ENCODE data around the gene DGUOK. TPM values are rescaled to one million over a fixed set of nuclear protein-coding genes. Genes with fewer than 3 reads are reported as not detected.

Gene DGUOK
- total RNA-seq, 1 donor = 57.7 TPM

- TF ChIP-seq, protein P1, sequence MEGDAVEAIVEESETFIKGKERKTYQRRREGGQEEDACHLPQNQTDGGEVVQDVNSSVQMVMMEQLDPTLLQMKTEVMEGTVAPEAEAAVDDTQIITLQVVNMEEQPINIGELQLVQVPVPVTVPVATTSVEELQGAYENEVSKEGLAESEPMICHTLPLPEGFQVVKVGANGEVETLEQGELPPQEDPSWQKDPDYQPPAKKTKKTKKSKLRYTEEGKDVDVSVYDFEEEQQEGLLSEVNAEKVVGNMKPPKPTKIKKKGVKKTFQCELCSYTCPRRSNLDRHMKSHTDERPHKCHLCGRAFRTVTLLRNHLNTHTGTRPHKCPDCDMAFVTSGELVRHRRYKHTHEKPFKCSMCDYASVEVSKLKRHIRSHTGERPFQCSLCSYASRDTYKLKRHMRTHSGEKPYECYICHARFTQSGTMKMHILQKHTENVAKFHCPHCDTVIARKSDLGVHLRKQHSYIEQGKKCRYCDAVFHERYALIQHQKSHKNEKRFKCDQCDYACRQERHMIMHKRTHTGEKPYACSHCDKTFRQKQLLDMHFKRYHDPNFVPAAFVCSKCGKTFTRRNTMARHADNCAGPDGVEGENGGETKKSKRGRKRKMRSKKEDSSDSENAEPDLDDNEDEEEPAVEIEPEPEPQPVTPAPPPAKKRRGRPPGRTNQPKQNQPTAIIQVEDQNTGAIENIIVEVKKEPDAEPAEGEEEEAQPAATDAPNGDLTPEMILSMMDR (IDR thresholded peaks at IDR 0.05; ENCODE audit: insufficient read depth, low read length) = no peak
- no peak overlapping the region for H3K4me3 ChIP-seq (ENCODE audit: low read depth, low read length)
- peak; percentile 43 for DNase-seq (ENCODE audit: low read depth)
Observed at GRCh38 chr2:73999881-74000597, 73.4 kb downstream of the DGUOK start.

- TF ChIP-seq, protein P1 (IDR thresholded peaks at IDR 0.05; ENCODE audit: insufficient read depth, low read length) = no peak
- H3K4me3 ChIP-seq (ENCODE audit: low read depth, low read length) = no peak overlapping the region
- DNase-seq (ENCODE audit: low read depth) = no peak
Observed at GRCh38 chr2:74000666-74001065, 74.0 kb downstream of the DGUOK start.

DNA sequence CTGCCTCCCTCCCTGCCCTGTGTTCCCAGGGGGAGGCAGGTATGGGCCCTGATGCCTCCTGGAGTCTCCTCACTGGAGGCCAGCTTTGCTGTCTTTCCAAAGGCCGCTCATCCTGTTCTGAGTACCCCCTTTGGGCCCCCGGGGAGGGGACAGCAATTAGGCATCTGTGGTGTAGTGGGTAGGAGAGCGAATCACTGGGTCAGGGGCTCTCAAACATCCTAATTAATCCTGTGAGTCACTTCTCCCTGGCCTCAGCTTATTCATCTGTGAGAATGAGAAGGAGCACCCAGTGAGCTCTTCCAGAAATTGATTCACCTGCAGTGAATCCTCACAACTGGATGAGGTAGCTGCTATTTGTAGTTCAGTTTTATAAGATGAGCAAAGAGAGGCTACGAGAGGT, 74.4 kb downstream of the DGUOK start:
- TF ChIP-seq, protein P1 (IDR thresholded peaks at IDR 0.05; ENCODE audit: insufficient read depth, low read length) = no peak
- no peak for DNase-seq (ENCODE audit: low read depth)
- H3K4me3 ChIP-seq (ENCODE audit: low read depth, low read length) = no peak overlapping the region

- TF ChIP-seq, protein P1 (IDR thresholded peaks at IDR 0.05; ENCODE audit: insufficient read depth, low read length) = no peak
- no peak for DNase-seq (ENCODE audit: low read depth)
- peak overlapping the region; percentile 71 for H3K4me3 ChIP-seq (ENCODE audit: low read depth, low read length)
Observed at GRCh38 chr2:74001781-74002504, 75.3 kb downstream of the DGUOK start.

- peak; percentile 73 for DNase-seq (ENCODE audit: low read depth)
- TF ChIP-seq, protein P1 (IDR thresholded peaks at IDR 0.05; ENCODE audit: insufficient read depth, low read length) = peak; percentile 19
- peak overlapping the region; percentile 83 for H3K4me3 ChIP-seq (ENCODE audit: low read depth, low read length)
Observed at GRCh38 chr2:74002505-74003421, 76.1 kb downstream of the DGUOK start.

DNA sequence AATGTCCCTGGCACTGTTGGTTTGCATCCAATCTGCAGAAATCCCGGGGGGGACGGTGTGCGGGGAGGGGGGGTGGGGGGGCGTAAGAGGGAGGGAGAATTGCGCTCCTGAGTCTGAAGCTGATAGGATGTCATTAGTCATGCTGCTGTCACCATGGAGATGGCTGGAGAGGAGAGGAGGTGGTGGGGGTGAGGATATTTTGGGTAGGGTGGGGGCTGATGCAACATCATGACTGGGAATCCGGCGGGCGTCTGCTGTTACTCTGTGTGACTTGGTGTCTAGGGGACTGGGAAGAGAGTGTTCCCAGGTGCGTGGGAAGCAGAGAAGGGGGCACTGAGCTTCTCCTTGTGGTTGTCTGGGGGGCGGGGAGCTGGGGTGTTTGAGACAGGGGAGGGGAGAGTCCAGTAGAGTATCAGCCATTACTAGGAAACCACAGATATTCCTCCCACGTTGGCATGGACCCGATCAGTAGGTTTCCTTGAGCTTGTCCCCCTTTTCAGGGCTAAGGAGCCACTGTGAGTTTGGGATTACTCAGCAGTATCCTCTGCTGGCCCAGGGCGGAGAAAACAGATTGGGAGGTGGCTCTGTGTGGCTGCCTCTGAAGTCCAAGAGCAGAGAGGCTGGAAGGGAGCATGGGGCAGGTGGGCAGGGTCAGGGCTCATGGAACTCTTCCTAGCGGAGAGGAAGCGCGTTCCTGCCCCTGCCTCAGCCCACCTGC, 77.0 kb downstream of the DGUOK start:
- DNase-seq (ENCODE audit: low read depth) = peak; percentile 84
- peak overlapping the region; percentile 83 for H3K4me3 ChIP-seq (ENCODE audit: low read depth, low read length)
- TF ChIP-seq, protein P1 (IDR thresholded peaks at IDR 0.05; ENCODE audit: insufficient read depth, low read length) = peak; percentile 5
